HG03575 (cell line): ENCODE data around the gene PCDHGA4.
"Not testable (repeated sequence)": the region's sequence is repeated elsewhere in the genome, so short reads cannot be mapped to it uniquely, and the experiment has no call there.

Experiments used
- ATAC-seq: cut with Tn5 transposase; IDR thresholded peaks from one replicate; pipeline ENCODE4 v1.9.1; 2021; ENCODE audit not compliant: unreplicated experiment, insufficient number of reproducible peaks, low FRiP score; ENCODE audit errors: extremely low read depth

The PCDHGA4 gene

DNA sequence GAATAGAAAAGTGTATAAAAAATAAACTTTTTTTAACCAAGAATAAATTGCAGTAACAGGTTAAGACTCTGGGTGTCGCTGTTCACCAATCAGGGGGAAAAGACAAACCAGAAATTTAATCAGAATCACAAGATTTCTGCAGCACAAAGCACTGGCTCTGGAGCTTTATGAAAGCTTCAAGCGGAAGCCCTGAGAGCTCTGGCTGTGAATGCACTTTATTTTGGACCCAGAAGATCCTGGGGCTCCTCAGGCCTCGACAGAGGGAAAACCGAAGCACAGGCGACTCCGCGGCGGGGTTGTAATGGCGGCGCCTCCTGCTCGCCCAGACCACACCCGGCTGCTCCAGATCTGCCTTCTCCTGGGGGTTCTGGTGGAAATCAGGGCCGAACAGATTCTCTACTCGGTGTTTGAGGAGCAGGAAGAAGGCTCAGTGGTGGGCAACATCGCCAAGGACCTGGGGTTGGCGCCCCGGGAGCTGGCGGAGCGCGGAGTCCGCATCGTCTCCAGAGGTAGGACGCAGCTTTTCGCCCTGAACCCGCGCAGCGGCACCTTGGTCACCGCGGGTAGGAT is at the start of gene PCDHGA4:
Gene PCDHGA4 (plus strand): TSS at position 122 of the 570 bp plus-strand sequence. CDS start 87 bp downstream, at position 209.
- ATAC-seq: no peak

DNA sequence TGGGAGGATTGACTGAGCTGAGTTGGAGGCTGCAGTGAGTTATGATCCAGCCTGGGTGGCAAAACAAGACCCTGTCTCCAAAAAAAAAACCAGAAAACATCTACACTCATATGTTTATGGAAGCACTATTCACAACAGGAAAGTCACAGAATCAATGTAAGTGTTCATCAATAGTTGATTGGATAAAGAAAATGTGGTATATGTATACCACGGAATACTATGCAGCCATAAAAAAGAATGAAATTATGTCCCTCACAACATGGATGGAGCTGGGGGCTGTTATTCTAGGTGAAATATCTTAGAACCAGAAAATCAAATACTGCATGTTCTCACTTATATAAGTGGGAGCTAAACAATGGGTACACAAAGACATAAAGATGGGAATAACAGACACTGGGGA is 48.2 kb upstream of the PCDHGA4 start:
- no peak for ATAC-seq

DNA sequence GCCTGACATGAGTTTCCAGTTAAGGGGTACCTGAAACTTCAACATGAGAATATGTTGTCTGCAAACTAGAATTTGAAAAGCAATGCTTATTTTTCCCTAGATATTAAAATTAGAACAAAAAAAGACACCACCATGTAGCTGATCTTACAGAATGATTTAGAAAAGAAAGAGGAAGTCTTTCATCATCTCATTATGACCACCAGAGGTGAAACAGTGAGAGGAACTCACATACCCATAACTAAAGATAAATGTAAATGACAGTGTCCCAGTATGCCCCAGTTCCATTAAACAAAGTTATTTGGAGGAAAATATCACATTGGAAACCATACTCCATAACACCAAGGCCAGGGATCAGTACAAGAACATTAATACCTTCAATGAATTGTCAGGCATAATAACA is 41.1 kb upstream of the PCDHGA4 start:
- no peak for ATAC-seq

DNA sequence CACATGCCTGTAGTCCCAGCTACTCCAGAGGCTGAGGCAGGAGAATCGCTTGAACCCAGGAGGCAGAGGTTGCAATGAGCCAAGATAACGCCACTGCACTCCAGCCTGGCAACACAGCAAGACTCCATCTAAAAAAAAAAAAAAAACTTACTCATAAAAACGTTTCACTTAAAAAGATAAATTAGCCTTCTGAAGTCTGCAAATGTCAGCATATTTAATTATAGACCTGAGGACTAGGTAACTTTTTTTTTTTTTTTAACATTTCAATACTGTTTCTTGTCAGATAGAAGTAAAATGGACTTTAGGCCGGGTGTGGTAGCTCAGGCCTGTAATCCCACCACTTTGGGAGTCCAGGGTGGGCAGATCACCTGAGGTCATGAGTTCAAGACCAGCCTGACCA is 37.9 kb upstream of the PCDHGA4 start:
- ATAC-seq: not testable (repeated sequence)

DNA sequence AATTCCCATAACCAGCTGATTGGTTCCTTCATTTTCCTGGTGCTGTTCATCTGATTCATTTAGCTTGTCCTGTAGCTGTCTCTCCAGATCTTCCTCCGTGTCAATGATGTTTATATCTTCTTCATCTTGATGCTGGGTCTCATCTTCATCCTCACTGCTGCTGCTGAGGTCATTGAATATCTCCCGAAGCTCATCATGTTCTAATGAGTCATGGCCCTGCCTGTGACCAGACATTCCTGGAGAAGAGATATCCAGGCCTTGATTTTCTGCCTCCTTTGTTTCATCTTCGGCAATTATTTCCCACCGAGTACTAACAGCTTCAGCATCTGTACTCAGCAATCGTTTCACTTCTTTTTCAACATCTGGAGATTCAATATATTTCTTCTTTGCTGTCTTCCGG is 35.6 kb upstream of the PCDHGA4 start:
- no peak for ATAC-seq

DNA sequence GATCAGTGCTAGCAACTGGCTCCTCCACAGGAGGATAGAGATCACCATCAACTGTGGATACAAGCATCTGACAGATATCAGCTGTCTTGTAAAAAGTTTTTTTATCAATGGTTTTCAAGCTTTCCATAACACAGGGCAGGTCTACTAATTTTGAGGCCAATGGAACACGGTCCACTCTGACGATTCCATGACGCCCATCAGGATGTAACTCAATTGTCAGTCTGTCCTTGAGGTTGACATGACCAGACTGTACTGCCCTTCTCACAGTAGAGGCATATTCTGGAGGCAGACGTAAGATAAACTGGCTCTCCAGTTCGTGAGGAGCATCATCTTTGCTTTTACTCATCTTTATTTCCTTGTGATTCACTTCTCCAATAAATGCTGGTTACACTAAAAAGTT is 35.1 kb upstream of the PCDHGA4 start:
- ATAC-seq: no peak

DNA sequence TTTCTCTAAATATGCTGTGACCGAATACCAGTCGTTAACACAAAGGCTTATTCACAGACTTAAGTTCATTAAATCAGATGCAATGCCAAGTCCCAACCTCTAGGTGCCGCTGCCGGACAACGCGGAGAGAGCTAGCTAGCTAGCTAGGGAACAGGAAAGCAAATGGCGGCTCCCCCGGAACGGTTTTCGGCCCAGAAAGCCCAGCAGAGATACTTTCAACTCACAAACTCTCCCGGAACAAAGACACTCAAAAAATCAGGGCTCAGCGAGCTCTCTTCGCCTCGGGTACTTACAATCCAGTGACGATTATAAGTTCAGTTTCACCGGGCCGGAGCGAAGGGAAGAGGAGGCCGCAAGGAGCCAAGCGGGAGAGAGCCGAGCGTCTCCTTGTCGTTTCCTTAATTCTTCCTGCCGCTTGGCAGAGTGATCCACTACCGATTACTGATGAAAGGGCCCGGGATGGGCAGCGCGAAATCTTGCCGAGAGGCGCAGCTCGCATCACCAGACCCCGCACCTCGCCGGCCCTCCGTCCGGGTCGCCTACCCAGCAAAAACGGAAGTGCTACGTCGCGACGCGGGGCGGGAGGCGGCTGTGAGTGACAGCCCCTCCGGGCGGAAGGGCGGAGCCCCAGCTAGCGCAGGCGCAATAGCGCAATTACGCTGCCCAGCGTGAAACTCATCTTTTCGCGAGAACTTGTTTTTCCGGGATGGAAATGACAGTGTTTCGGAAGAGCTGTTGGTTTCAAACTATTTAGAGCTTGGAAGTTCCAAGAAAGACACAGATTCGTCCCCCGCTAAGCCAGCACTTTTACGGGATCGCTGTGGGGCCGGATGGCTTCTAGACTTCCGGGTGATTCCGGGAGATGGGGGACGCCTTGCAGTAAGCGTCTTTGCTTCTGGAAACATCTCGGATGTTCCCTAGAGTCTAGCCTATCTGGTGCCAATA is 34.3 kb upstream of the PCDHGA4 start, which contains the start of gene TAF7:
Gene TAF7 (minus strand): TSS at position 560 of the 945 bp plus-strand sequence. CDS start 740 bp downstream, outside the sequence.
- ATAC-seq: peak; percentile 87

DNA sequence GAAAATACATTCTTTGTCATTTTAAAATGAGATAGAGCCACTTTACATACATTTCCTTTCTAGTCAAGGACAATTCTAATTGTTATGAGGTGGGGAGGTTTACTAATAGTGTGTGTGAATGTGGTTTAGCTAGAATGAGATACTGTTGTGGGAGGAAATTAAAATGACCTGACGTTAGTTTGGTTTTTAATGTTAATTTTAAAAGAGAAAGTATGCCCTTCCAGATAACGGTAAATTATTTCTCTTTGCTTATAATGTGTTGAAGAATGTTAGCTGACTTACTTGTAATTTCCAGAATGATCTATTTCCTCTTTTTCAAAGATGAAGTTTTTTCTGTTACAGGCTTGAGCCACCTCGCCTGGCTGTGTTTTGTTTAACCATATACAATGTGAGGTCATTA is 32.6 kb upstream of the PCDHGA4 start:
- no peak for ATAC-seq

DNA sequence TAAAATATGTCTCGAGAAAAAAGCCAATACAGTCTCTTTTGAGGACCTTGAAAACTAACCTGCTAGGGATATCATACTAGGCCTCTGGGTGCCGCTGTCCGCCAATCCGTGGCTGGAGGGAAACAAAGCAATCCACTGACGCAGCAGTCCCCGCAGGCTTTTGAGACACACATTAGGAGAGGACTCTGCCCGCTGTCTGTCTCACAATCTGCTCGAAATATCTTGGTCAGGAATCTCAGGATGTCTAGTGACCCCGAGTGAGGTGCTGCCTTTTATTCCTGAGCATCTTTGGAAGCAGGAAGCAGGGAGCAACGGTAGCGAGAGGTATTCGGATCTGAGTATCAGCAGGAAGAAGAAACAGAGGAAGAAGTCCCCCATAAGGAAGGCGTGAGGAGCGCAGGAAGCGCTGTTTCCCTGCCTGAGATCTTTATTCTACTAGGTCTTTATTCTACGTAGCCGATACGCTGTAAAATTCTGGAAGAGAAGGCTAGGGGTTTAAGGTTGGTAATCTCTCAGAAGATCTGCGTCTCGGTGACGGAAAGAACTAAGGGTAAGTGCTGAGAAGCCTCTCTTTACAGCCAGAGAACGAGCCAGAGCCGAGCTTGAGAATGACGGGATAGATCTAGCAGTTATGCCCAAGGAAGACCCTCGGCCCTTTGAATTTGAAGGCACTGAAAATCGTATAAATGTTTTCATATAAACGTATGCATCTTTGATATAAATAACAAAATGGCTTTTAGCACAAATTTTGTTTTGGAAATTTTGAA is 28.6 kb upstream of the PCDHGA4 start:
- peak; percentile 66 for ATAC-seq

DNA sequence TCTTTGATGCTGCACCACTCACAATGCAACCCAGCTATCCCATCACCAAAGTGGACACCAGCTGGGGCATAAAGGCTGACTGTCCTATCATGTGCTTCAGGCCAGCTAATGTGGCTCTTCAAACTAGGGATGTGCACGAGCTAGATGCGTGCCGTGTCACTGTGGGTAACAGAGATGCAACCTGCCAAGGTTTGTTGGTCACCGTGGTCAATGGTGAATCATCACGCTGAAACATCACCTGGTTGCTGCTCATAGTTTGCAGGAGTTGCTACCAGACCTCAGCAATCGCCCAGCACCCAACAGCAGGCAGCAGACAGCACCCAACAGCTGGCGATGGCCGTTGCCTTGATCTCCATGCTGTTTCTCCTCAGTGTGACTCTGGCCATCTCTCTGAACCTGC is 26.6 kb upstream of the PCDHGA4 start:
- no peak for ATAC-seq

DNA sequence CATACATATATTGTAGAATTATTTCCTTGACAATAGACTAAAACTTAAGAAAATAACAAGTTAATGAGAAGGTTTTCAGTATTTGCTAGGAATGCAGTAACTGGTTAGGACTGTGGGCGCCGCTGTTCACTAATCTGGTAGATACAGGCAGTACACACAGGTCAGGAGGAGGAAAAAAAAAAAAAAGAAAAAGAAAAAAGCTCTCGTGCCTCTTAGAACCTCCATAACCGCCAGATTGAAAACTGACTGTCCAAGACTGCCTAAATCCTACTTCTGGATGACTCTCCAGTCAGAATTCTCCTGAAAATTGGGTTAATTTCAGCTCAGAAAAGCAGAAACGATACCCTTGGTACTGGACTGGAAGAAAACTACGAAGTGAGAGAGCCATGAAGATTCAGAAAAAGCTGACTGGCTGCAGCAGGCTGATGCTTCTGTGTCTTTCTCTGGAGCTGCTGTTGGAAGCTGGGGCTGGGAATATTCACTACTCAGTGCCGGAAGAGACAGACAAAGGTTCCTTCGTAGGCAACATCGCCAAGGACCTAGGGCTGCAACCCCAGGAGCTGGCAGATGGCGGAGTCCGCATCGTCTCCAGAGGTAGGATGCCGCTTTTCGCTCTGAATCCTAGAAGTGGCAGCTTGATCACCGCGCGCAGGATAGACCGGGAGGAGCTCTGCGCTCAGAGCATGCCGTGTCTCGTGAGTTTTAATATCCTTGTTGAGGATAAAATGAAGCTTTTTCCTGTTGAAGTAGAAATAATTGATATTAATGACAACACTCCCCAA is 24.3 kb upstream of the PCDHGA4 start, which contains the start of gene PCDHGA1:
Gene PCDHGA1 (plus strand): TSS at position 216 of the 782 bp plus-strand sequence.
- no peak for ATAC-seq

DNA sequence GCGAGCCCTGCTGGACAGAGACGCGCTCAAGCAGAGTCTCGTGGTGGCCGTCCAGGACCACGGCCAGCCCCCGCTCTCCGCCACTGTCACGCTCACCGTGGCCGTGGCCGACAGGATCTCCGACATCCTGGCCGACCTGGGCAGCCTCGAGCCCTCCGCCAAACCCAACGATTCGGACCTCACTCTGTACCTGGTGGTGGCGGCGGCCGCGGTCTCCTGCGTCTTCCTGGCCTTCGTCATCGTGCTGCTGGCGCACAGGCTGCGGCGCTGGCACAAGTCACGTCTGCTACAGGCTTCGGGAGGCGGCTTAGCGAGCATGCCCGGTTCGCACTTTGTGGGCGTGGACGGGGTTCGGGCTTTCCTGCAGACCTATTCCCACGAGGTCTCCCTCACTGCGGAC is 22.2 kb upstream of the PCDHGA4 start:
- not testable (repeated sequence) for ATAC-seq

DNA sequence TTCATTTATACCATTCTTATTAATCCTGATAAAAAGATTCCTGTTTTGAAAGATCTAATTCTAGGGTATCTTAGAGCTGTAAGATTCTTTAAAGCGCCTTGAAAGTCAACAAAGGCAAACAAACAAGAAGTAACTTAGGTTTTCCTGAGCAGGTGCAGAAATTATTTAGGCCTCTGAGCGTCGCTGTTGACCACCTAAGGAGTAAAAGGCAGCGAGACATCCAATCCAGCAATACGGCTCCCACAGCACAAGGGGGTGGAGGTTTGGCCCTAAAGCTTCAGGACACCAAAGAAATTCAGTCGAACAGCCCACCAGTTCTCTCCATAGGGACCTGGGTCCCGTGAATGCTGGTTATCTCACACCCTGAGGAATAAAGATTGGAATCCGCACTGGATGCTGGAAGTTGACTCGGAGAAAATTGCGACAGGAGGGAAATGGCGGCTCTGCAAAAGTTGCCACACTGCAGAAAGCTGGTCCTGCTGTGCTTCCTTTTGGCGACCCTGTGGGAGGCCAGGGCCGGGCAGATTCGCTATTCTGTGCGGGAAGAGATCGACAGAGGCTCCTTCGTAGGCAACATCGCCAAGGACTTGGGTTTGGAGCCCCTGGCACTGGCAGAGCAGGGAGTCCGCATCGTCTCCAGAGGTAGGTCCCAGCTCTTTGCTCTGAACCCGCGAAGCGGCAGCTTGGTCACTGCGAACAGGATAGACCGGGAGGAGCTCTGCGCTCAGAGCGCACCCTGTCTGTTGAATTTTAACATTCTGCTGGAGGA is 16.1 kb upstream of the PCDHGA4 start, which contains the start of gene PCDHGA2:
Gene PCDHGA2 (plus strand): TSS at position 223 of the 769 bp plus-strand sequence.
- ATAC-seq: no peak

DNA sequence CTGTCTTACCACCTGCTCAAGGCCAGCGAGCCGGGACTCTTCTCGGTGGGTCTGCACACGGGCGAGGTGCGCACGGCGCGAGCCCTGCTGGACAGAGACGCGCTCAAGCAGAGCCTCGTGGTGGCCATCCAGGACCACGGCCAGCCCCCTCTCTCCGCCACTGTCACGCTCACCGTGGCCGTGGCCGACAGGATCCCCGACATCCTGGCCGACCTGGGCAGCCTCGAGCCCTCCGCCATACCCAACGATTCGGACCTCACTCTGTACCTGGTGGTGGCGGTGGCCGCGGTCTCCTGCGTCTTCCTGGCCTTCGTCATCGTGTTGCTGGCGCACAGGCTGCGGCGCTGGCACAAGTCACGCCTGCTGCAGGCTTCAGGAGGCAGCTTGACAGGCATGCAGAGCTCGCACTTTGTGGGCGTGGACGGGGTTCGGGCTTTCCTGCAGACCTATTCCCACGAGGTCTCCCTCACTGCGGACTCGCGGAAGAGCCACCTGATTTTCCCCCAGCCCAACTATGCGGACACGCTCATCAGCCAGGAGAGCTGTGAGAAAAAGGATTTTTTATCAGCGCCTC is 14.0 kb upstream of the PCDHGA4 start:
- ATAC-seq: not testable (repeated sequence)

DNA sequence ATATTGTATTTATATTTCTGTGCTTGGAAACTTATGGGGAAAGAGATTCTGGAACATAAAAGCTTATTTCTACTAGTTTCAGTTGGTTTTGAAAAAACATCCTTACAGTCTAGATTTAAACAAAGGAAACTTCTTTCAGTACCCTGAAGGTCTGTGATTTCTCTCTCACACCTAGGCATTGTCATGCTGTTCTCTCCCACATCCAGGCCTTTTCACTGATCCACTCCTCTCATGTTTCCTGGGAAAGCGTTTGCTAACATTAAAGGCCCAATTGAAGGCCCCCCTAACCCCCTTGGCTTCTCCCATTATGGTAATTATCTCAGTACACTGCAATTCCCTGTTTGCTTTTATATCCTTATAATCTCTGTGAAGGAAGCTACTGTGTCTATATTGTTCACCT is 12.0 kb upstream of the PCDHGA4 start:
- no peak for ATAC-seq

DNA sequence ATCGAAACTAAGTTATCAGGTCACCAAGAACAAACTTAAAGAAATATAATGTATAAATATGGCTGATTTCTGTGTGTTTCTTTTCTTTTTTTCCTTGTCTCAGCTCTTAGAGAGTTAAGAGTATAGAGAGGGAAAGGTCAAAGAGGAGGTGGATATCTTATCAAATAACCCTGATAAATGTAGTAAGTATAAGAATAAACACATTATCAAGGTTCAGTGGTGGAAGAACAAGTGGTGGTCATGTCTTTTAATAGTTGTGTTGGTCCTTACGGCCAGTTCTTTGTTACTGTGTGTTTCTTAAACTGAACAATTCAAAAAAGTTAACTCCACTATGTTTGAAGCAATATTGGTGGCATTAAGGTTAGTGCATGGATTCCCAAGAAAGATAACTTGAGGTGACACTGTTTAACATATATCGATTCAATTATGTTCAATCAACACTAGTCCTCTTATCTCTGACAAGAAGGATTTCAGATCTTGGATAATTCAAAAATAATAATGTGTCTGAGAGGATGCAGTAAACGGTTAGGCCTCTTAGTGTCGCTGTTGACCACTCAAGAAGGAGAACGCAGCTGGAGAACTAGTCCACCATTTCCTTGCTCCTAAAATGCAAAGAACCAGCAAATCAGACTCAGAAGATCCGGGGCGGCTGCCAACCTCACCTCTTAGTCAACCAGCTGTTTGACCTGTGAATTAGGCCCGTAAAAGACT is 11.4 kb upstream of the PCDHGA4 start, which contains the start of gene PCDHGA3:
Gene PCDHGA3 (plus strand): TSS at position 588 of the 711 bp plus-strand sequence. CDS start 205 bp downstream, outside the sequence.
- ATAC-seq: no peak

DNA sequence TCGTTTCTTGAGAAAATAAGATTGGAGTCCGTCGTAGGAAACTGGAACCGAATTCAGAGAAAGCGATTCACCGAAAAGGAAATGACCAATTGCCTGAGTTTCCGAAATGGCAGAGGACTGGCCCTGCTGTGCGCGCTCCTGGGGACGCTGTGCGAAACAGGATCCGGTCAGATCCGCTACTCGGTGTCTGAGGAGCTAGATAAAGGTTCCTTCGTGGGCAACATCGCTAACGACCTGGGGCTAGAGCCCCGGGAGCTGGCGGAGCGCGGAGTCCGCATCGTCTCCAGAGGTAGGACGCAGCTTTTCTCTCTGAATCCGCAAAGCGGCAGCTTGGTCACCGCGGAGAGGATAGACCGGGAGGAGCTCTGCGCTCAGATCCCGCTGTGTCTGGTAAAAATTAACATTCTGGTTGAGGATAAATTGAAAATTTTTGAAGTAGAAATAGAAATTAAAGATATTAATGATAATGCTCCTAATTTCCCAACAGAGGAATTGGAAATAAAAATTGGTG is 10.8 kb upstream of the PCDHGA4 start:
- no peak for ATAC-seq
